OCI-LY7 (cell line): ENCODE results near the gene LDB3.

Experiments used
- EZH2phosphoT487 ChIP-seq: fragments of 200-600 bp; sonication (generic); IDR thresholded peaks from 2 replicates; pipeline ENCODE4 v1.6.1; 2018; ENCODE audit warnings: low read depth, borderline replicate concordance, mild to moderate bottlenecking, mixed run types, antibody characterized with exemption, low read length, moderate library complexity, mixed read lengths
- TF ChIP-seq, protein P1 (sequence below): fragments of 200-600 bp; sonication (generic); conservative IDR thresholded peaks from 2 replicates; pipeline ENCODE4 v1.5.1; 2014; ENCODE audit warnings: mild to moderate bottlenecking, antibody characterized with exemption, low read length, moderate library complexity, mixed read lengths

DNA sequence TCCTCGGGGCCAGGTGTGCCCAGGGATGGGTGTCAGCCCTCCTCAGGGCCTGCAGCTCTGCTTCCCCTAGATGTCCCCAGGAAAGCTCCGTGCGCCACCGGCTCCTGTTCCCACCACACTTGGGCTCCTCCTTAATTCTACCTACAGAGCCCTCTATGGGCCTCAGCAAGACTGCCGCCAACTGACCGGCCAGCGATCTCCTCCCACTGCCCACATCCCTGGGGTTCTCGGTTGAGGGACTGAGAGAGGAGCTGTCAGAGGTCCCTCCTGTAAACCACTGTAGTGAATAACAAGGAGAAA lies 5.3 kb upstream of the LDB3 start:
- TF ChIP-seq, protein P1, sequence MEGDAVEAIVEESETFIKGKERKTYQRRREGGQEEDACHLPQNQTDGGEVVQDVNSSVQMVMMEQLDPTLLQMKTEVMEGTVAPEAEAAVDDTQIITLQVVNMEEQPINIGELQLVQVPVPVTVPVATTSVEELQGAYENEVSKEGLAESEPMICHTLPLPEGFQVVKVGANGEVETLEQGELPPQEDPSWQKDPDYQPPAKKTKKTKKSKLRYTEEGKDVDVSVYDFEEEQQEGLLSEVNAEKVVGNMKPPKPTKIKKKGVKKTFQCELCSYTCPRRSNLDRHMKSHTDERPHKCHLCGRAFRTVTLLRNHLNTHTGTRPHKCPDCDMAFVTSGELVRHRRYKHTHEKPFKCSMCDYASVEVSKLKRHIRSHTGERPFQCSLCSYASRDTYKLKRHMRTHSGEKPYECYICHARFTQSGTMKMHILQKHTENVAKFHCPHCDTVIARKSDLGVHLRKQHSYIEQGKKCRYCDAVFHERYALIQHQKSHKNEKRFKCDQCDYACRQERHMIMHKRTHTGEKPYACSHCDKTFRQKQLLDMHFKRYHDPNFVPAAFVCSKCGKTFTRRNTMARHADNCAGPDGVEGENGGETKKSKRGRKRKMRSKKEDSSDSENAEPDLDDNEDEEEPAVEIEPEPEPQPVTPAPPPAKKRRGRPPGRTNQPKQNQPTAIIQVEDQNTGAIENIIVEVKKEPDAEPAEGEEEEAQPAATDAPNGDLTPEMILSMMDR: no peak
- TF ChIP-seq EZH2phosphoT487: no peak
